Lower lobe of right lung (tissue), 2 donors: ENCODE data around the gene CYB5R3. TPM values are rescaled to one million over a fixed set of nuclear protein-coding genes. Genes with fewer than 3 reads are reported as not detected.

ENCODE experiments used
- ATAC-seq, 2 donors: fragments of 200-7000 bp; cut with Tn5 transposase; one replicate each; pipeline ENCODE4 v1.9.1; 2020 to 2022; ENCODE audit warnings: mild to moderate bottlenecking in 2 of 2, moderate library complexity in 2 of 2
- DNase-seq: peaks from one replicate; pipeline ENCODE4 v3.0.0-alpha.2; 2020
- H3K27ac ChIP-seq: fragments of 200-600 bp; one replicate; pipeline ENCODE4 v1.8.0; 2022
- H3K27me3 ChIP-seq: fragments of 200-600 bp; one replicate; pipeline ENCODE4 v1.8.0; 2022; ENCODE audit warnings: low read depth
- H3K36me3 ChIP-seq: fragments of 200-600 bp; one replicate; pipeline ENCODE4 v1.8.0; 2022; ENCODE audit warnings: mild to moderate bottlenecking
- H3K4me1 ChIP-seq: fragments of 200-600 bp; one replicate; pipeline ENCODE4 v1.8.0; 2022
- H3K4me3 ChIP-seq: fragments of 200-600 bp; one replicate; pipeline ENCODE4 v1.8.0; 2022; ENCODE audit warnings: mild to moderate bottlenecking
- H3K9me3 ChIP-seq: fragments of 200-600 bp; one replicate; pipeline ENCODE4 v1.8.0; 2022
- CTCF ChIP-seq: fragments of 200-600 bp; IDR thresholded peaks from one replicate; pipeline ENCODE4 v1.8.0; 2022; ENCODE audit warnings: antibody characterized with exemption, mild to moderate bottlenecking
- intact Hi-C: fragments of 100-400 bp; cut with DNase I; formaldehyde crosslinking; loops from one replicate; pipeline ENCODE4 v1.11.0; 2022
- total RNA-seq: library from RNA; stranded (reverse); fragmentation: NEBNext Ultra II Directional; extraction: Animal tissue kit (Norgen Biotek cat#: 25700); gene quantifications from one replicate; pipeline ENCODE4 v1.2.1, GENCODE V29; 2021
- donor health status: DM: no; HTN: yes; CAD: no; lungs with severe emphysema.

CYB5R3 gene
- total RNA-seq, 1 donor from 2014 or later, result 219 TPM

DNA sequence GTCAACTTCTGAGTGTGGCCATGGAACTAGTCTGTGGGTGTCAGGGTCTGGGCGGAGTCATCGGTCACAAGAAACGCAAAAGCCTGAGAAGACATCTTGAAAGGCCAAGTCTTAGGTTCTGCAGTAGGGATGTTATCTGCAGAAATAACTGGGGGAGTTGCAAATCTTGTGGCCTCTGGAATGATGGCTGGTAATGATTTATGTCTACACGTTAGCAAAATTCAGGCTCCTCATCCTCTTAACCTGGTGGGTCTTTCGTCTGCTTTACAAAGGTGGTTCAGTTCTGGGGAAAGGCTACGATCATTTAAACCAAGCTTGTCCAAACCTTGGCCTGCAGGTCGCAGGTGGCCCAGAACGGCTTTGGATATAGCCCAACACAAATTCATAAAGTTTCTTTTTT lies 7.4 kb upstream of the CYB5R3 start:
- Histone ChIP-seq H3K4me3 (no peak overlapping the region), H3K4me1 (peaks cover 2% of the 10 kb centered on the region), H3K27me3 (no peaks in the 10 kb centered on the region), H3K36me3 (no peaks in the 10 kb centered on the region), H3K9me3 (no peaks in the 10 kb centered on the region), H3K27ac (no peak overlapping the region)
- TF ChIP-seq CTCF, result no peak
- DNase-seq (no peak), ATAC-seq (no peak)
- intact Hi-C loops, result no loop called here

- no peak for ATAC-seq
- H3K27me3 ChIP-seq, result no peaks in the 10 kb centered on the region
- intact Hi-C loops, result no loop called here
- H3K9me3 ChIP-seq, result no peaks in the 10 kb centered on the region
- no peak for TF ChIP-seq CTCF
- no peak for DNase-seq
- no peak overlapping the region for H3K4me3 ChIP-seq
- H3K36me3 ChIP-seq, result no peaks in the 10 kb centered on the region
- no peaks in the 10 kb centered on the region for H3K4me1 ChIP-seq
- no peak overlapping the region for H3K27ac ChIP-seq
These were observed 6.5 kb upstream of the CYB5R3 start for GRCh38 chr22:42655693-42656092.

DNA sequence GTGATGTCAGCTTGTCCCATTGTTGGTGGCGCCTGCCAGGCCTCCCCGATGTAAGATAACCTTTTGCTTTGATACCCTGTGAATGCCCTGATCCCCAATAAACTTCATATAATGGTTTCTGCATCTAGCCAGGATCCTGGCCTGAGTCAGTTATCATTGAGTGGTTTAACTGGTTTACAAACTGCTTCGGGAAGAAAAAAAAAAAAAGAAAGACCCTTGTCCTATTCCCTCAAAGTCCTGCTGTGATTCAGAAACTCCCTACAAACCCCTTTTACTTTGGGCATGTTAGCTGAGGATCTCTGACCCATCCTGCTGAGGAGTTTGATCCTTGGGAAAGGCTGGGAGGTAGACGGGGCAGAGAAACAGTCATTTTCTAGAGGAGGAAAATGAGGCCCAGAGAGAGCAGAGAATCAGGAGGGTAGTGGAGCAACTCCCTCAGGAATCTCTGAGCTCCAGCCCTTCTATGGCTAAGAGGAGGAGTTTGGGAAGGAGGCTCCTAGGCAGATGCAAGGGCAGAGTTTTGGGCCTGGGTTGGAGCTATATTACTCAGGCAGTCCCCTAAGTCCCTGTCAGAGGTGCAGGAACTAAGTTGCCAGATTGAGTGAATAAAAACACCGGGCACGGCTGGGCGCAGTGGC lies 5.4 kb upstream of the CYB5R3 start:
- intact Hi-C loops, result no loop called here
- DNase-seq, result no peak
- Histone ChIP-seq H3K36me3 (no peaks in the 10 kb centered on the region), H3K4me1 (peaks cover 3% of the 10 kb centered on the region), H3K27me3 (no peaks in the 10 kb centered on the region), H3K27ac (no peak overlapping the region), H3K9me3 (no peaks in the 10 kb centered on the region), H3K4me3 (no peak overlapping the region)
- TF ChIP-seq CTCF, result no peak
- ATAC-seq, result no peak

DNA sequence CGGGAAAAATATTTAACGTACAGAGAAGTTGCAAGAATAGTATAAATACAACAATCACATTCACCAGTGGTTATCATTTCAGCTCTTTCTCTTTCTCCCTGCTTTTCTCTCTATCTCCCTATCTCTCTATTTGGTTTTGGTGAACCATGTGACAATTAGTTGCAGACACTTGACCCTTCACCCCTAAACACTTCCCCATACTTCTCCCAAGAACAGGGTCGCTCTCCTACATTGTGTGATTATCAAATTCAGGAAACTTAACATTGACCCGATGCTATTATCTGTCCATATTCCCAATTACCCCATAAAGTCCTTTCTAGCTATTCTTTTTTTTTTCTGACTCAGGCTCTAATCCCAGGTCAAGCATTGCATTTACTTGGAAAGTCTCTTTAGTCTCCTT lies 4.8 kb upstream of the CYB5R3 start:
- peaks cover 4% of the 10 kb centered on the region for H3K4me1 ChIP-seq
- no peaks in the 10 kb centered on the region for H3K36me3 ChIP-seq
- peak overlapping the region; percentile 34 for H3K27ac ChIP-seq
- no peak for DNase-seq
- TF ChIP-seq CTCF, result no peak
- H3K4me3 ChIP-seq, result no peak overlapping the region
- intact Hi-C loops, result no loop called here
- no peaks in the 10 kb centered on the region for H3K27me3 ChIP-seq
- no peaks in the 10 kb centered on the region for H3K9me3 ChIP-seq
- ATAC-seq, result no peak

- no peak overlapping the region for H3K27ac ChIP-seq
- DNase-seq (no peak), ATAC-seq (no peak)
- peaks cover 28% of the 10 kb centered on the region for H3K4me1 ChIP-seq
- no peaks in the 10 kb centered on the region for H3K36me3 ChIP-seq
- intact Hi-C loops, result no loop called here
- H3K27me3 ChIP-seq, result no peaks in the 10 kb centered on the region
- TF ChIP-seq CTCF, result no peak
- no peaks in the 10 kb centered on the region for H3K9me3 ChIP-seq
- H3K4me3 ChIP-seq, result no peak overlapping the region
These were observed 1.9 kb upstream of the CYB5R3 start for GRCh38 chr22:42651134-42651533.
